Activated CD8-positive, alpha-beta memory T cell treated with anti-CD3 and anti-CD28 coated beads for 36 hours (primary cell): ENCODE measurements around the gene FAM221B. TPM values are rescaled to one million over a fixed set of nuclear protein-coding genes. Genes with fewer than 3 reads are reported as not detected.

Experiments used
- CTCF ChIA-PET: fragments of 350-600 bp; sonication (Branson Sonifier 250); formaldehyde crosslinking; loops from one replicate; lab custom pipeline; 2021; ENCODE audit warnings: antibody characterized with exemption; lab: Charles Lee
- POLR2A ChIA-PET: fragments of 350-600 bp; sonication (Branson Sonifier 250); formaldehyde crosslinking; loops from one replicate; lab custom pipeline; 2021; ENCODE audit warnings: antibody characterized with exemption; lab: Charles Lee
- total RNA-seq, 2 experiments: library from RNA; stranded (reverse); gene quantifications; one replicate each; pipeline ENCODE4 v1.2.3, GENCODE V29; 2021

The FAM221B gene, protein sequence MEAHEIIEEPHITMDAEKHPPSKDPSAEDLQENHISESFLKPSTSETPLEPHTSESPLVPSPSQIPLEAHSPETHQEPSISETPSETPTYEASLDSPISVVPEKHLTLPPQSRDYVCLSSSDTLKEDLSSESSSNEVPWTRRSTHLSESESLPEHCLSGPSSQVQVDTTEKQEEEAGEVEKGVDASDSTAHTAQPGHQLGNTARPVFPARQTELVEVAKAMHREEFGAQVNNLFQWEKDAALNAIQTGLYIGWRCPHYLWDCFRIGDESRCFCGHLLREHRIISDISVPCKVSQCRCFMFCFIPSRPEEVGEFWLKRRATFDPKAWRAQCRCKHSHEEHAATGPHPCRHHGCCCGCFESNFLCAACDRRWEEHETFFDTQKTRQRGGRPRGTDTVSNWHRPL
- total RNA-seq: not detected

DNA sequence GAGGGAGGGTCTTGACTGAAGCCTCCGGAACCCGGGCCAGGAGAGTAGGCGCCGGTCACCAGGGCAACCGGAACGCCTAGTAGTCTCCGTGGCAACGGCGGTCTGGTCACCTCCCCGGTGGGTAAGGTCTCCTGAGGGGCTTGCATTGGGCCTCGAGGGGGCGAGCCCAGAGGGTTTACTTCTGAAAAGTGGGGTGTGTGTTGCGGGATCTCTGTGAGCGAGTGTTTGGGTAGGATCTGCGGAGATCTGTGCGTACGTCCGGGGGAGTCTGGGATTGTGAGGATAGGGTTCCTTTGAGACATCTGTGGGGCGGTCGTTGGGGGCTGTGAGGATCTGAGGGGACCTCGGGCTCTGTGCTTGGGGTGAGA lies at the start of gene FAM221B:
Gene FAM221B, minus strand, starts transcription at position 17 of the 368 bp plus-strand sequence. CDS start 2,571 bp downstream, outside the sequence.
- CTCF ChIA-PET: interaction anchor here (1.4 kb wide), 1 partner anchor 38 kb away, joined by 3 read pairs; no protein-coding TSS in a partner anchor
- POLR2A ChIA-PET: interaction anchor here (0.6 to 0.7 kb wide), 4 partner anchors 17 to 116 kb away, joined by 3 to 6 read pairs (median 3); partner anchors contain the start of gene SPAG8

DNA sequence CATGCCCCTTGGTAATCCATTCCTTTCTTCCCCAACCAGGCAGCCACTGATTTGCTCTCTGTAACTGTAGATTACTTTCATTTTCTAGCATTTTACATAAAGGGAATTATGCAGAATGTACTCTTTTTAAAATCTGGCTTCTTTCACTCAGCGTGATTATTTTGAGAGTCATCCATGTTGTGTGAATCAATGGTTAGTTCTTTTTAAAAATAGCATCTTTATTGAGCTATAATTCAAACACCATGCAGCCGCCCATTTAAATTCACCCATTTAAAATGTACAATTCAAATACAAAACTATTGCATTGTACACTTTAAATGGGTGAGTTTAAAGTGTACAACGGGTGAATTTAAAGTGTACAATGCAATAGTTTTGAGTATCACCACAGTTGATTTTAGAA lies 44.0 kb upstream of the FAM221B start:
- POLR2A ChIA-PET: no interaction called here
- CTCF ChIA-PET: interaction anchor here (1.9 kb wide), 1 partner anchor 10 kb away, joined by 4 read pairs; no protein-coding TSS in a partner anchor

DNA sequence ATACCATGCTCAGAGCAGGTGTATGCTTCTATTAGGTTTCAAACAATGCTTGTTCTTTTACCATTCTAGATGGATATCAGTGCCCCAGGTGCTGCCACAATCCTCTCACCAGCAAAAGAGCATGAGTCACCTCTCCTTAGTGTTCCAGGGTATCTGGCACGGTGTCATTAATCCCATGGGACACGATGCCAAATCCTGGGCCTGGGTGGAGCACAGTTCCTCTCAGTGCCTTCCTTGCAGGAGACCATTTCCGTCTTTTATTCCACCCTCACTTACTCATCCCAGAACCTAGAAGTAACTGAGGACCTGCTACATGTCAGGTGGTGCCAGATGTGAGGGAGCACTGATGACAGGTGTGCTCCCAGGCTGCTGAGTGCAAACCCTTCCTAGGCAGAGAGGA lies 43.0 kb upstream of the FAM221B start:
- POLR2A ChIA-PET: no interaction called here

DNA sequence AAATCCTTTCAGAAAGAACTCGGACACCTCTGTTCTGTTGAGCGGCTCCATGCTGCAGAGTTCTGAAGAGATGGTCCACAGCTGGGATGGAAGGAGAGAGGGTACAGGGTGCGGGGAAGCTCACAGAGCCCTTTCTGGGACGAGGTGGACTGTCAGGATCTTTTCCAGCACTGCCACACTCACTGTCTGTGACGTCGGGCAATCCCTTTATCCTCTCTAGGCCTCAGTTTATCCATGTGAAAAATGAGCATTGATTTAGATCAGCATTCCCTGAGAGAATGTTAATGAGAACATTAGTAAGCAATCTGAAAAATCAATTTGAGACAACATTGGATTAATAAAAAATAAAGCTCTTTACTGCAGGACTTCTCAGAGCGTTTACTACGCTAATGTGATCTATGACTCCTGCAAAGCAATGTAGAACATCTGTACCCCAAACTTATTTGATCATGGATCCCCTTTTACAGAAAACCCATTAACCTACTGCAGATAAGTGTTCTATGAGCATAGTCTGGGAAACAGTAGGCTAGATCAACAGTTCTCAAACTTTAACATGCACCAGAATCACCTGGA lies 41.9 kb upstream of the FAM221B start, which contains the start of gene OR13J1:
Gene OR13J1, minus strand, starts transcription at position 51 of the 573 bp plus-strand sequence. Its CDS starts 0 bp downstream, at position 51.
- CTCF ChIA-PET: no interaction called here
- POLR2A ChIA-PET: no interaction called here

More for the DNA sequence above, 43.0 kb upstream of the FAM221B start:
- CTCF ChIA-PET: interaction anchor here (1.9 kb wide), 1 partner anchor 11 kb away, joined by 4 read pairs; no protein-coding TSS in a partner anchor

DNA sequence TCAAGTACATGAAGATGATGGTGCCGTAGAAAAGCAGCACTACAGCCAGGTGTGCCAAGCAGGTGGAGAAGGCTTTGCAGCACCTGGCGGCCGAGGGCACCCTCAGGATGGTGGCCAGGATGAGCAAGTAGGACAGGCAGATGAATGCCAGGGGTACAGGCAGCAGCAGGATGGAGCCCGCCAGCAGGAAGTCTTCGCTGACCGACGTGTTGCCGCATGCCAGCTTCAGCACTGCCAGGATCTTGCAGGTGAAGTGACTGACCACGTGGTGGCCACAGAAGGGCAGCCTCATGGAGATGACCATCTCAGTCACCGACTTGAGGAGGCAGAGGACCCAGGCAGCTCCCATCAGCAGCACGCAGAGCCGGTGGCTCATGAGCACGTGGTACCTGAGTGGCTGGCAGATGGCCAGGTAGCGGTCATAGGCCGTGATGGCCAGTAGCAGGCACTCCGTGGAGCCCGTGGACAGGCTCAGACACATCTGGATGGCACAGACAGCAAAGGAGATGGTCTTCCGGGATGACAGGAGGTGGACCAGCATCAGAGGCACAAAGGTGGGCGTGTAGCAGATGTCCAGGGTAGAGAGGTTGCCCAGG lies 41.2 kb upstream of the FAM221B start:
- POLR2A ChIA-PET: no interaction called here
- CTCF ChIA-PET: no interaction called here

DNA sequence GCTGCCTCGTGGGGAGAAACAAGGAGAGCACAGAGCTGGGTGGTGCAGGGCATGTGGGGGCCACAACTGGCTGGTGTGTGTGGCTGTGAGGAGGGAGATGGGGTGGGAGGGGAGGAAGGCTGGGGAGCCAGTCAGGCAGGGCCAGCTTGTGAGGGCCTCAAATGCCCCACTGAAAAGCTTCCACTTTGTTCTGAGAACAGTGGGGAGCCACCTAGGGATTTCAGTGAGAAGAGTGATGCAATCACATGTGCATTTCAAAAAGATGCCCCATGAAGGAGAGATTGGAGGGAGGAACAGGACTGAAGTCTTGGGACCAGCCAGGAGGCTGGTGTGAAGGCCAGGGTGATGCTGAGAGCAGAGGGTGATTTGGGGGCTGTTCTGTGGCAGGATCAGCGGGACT lies 40.4 kb upstream of the FAM221B start:
- CTCF ChIA-PET: no interaction called here

DNA sequence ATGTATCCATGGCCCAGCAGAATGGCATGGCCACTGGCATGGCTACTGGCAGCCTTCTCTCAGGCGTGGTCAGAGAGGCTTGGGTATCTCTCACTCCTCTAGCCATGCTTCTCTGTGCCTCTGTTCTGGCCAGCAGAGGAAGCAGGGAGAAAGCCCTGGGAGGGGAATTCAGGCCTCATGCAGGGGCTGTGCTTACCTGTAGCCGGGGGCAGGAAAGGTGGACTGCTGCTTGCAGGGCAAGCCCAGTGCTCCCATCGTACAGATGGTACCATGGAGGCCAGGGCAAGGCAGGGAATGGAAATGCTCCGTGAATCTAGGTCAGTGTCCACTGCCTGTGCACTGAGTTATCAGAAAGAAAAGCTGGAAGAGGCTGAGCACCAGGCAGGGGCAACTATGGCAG lies 39.0 kb upstream of the FAM221B start:
- POLR2A ChIA-PET: no interaction called here
- CTCF ChIA-PET: no interaction called here

More for the DNA sequence above, 40.4 kb upstream of the FAM221B start:
- POLR2A ChIA-PET: no interaction called here

DNA sequence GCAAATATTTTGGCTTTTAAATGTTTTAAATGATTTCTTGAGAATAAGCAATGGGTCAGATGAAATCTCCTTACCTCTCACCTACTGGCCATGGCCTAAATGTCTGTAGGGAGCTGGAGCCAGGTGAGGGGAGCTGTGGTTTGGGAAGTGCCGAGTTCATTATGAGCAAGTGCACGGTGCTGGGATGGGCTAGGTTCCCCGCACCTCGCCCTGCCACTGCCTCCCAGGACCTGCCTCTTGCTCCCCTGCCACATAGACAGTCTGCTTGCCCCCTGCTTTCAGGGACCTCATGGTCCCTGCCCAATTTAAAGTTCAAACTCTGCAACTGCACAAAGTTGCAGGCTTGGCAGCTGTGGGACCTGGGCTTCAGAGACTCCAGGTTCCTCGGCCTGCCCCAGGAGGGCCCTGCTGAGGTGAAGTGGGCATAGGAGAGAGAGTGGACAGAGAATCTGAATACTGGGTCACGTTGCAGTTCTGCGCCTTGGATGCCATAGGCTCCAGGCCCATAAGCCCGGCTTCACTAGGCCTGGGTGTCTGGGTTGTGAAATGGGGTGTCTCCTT lies 36.2 kb upstream of the FAM221B start:
- ChIA-PET CTCF (interaction anchor here (0.5 kb wide), 1 partner anchor 934 kb away, joined by 4 read pairs; no protein-coding TSS in a partner anchor), POLR2A (no interaction called here)

DNA sequence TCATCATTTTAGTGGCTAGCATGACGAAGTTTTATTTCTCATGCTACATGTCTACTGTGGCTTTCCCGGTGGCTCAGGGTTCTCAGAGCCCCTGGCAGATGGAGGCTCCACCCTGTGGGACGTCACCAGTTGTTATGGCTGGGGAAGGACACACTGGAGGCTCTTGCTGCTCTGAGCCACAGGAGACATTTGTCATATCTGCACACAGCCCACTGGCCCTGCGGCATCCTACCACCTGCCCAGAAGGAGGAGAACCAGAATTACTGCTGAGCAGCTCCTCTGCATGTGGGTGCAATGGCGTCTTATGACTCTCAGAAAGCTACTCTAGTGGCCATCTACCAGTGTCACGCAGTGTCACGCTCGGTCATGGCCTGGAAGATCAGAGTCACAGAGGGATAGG lies 35.1 kb upstream of the FAM221B start:
- CTCF ChIA-PET: no interaction called here
- POLR2A ChIA-PET: no interaction called here

DNA sequence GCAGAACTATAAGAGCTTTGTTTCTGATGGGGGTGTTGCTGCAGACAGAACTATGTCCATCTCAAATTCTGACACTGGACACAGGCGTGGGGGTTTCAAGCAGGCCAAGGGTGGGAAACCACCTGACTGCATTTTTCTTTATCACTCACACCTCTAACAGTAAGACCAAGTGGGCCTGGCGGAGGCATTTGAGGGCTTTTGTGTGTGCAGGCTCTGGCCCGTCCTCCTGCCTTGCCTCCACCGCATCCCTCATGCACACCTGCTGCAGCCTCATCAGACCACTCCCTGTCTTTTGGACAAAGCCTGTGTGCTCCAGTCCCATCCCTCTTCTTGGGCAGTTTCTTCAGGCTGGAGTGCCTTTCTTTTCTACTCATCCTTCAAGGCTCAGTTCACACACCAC lies 33.8 kb upstream of the FAM221B start:
- POLR2A ChIA-PET: no interaction called here
- CTCF ChIA-PET: no interaction called here

DNA sequence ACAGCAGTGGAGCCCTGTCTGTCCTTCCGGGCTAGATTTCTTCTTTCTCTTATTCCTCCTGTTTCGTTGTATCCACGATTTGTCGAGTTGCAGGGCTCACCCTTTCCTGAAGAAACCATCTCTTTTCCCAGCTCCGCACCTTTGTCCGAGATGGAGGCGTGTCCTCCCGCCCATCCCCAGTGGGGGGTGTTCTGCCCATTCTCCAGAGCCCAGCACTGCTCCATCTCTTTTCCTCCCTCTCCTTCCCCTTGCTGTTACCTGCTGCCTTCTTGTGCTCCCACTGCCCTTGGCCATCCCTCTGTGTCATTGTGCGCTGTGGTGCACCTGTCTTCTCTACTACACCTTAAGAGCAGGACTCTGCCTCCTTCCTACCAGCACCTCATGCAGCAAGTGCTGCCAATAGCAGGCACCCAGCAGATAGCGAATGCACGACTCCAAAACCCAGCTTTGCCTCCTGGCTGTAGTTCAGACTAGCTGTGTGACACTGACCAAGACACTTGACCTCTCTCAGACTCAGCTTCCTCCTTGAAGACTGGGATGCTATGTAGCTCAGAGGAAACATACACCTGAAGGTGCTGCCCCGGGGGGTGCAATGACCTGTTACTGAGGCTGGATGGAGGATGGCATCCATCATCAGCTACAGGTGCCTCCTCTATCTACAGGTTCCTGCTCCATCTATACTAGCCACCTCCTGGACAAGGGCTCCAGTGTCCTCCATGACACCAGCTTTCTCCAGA lies 32.8 kb upstream of the FAM221B start:
- POLR2A ChIA-PET: no interaction called here

DNA sequence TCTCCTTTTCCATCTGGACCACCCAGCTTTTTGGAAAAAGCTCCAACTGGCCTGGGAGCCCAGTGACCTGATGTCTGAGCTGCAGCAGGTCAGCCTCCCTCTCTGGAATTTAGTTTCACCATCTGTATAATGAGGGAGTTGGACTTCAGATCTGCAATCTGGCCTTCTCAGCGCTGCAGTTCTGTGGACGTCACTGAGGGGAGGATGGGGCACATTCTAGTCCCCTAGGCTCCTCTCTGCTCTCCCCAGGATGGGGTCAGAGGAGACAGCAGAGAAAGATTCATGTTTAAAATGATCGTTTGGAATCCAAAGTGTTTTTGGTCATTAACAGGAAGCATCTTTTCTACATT lies 31.4 kb upstream of the FAM221B start:
- CTCF ChIA-PET: no interaction called here
- POLR2A ChIA-PET: no interaction called here

More for the DNA sequence above, 32.8 kb upstream of the FAM221B start:
- CTCF ChIA-PET: no interaction called here

DNA sequence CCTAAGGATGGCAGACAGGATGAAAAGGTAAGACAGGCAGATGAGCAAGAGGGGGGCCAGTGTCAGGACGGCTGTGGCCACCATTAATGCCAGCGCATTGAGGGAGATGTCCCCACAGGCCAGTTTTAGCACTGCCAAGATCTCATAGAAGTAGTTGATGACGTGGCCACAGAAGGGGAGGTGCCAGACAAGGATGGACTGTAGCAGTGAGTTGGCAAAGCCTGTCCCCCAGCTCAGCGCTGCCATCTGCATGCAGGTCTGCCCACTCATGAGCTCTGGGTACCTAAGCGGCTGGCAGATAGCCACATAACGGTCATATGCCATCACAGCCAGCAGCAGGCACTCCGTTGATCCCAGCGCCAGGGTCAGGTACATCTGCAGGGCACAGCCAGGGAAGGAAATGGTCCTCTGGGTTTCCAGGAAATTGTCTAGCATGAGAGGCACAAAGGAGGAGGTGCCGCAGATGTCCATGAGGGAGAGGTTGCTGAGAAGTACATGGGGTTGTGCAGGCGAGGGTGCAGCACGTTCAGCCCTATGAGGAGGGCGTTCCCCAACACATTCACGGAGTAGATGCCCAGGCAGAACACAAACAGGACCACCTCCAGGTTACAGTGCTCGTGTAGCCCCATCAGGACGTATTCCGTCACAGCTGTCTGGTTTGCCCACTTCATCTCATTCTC lies 30.9 kb upstream of the FAM221B start:
- ChIA-PET CTCF (interaction anchor here (1.1 kb wide), 1 partner anchor 11 kb away, joined by 3 read pairs; no protein-coding TSS in a partner anchor), POLR2A (no interaction called here)

DNA sequence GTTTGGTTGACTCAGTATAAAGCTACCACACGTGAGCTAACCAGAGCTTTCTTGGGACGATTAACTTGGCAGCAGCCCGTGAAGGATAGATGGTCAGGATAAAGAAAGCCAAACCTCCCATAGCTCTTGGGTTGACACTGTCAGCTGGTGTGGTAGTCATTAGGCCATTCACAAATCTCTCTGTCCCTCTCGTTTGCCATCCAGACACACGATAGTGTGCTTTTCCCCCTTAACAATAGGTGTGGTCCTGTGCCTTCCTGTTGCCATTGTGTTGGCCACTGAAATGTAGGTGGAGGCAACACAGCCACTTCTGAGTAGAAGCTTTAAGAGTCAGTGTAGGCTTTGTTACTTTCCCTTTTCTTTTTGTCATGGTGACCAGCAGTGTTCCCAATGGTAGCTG lies 29.9 kb upstream of the FAM221B start:
- POLR2A ChIA-PET: no interaction called here

DNA sequence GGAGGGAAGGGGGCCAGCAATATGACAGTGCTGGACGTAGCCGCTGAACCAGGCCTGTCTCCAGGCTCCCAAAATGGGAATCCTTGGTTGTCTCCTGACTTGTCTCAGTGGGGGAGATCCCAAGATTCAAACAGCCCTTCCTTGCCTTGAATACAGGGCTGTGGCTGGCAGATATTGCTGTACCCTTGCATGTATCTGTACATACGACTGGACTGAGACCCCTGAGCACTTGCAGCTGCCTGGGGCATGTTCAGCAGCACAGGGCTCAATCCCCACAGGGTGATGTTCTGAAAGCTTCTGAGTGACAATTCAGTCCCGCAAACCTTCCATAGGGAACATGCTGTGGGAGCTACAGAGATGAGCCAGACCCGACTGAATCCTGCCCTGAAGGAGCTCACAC lies 28.4 kb upstream of the FAM221B start:
- ChIA-PET CTCF (interaction anchor here (1.2 kb wide), 1 partner anchor 11 kb away, joined by 3 read pairs; no protein-coding TSS in a partner anchor), POLR2A (no interaction called here)

More for the DNA sequence above, 29.9 kb upstream of the FAM221B start:
- CTCF ChIA-PET: interaction anchor here (0.6 to 1.1 kb wide), 3 partner anchors 10 to 470 kb away, joined by 3 to 4 read pairs (median 3); no protein-coding TSS in a partner anchor

DNA sequence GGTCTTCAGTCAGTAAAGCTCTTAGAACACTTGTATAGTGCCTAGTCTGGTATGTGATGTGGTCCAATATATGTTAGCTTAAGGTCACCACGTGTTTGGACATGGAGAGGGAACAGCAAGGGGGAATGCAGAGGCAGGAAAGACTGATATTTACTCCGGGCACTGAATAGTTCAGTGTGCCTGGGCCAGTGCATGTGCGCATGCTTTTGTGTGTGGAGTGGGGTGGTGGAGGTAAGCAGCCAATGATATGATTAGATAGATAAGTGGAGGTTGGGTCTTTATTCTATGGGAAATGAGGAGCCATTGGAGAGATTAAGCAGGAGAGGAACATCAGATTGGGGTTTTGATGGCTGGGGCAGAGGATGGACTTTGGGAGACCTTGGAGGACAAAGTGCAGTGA lies 27.7 kb upstream of the FAM221B start:
- POLR2A ChIA-PET: no interaction called here
- CTCF ChIA-PET: no interaction called here

DNA sequence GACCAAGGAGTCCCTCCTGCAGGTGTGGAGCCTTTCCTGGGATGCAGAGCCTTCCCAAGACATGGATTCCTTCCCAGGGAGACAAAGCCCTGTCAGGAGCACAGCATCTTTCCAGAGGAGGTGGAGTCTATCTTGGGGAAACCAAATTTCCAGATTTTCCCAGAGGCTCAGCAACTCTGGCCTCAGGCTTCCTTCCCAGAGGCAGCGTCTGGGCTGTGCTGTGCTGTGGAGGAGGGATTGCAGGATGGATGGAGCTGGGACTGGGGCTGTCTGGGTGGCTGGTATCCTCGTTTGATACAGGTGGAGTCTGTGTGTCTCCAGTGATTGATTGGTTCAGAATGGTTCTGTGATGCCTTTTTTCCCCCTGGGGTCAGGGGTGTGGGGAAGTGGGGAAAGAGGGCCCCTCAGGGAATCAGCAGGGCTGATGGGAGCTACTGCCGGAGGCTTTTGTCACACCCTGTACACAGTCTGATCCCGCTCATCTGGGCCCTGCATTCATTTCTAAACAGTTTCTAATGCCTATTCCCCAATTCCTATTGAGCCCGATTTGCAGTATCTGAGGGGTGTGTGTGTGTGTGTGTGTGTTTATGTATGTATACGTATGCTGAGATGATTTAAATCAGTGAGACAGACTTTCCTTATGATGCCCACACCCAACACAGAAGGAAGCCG lies 25.7 kb upstream of the FAM221B start:
- ChIA-PET CTCF (no interaction called here), POLR2A (no interaction called here)
